C4-2B (cell line): ENCODE results near the gene GGT7.

ENCODE experiments used
- H3K27ac ChIP-seq: fragments of 450-650 bp; 2 replicates; pipeline ENCODE4 v1.5.1; 2017
- CTCF ChIP-seq: fragments of 450-650 bp; conservative IDR thresholded peaks from 2 replicates; pipeline ENCODE4 v1.5.1; 2017; ENCODE audit warnings: mild to moderate bottlenecking
- ZFX ChIP-seq: fragments of 450-650 bp; IDR thresholded peaks from 2 replicates; pipeline ENCODE4 v1.6.1; 2017

The GGT7 gene

GRCh38 chr20:34871966-34872621 is 562 bp downstream of the GGT7 start:
- H3K27ac ChIP-seq: peak overlapping the region; percentile 57
- no peak for TF ChIP-seq ZFX
- TF ChIP-seq CTCF: no peak

- no peak for TF ChIP-seq CTCF
- no peak for TF ChIP-seq ZFX
- H3K27ac ChIP-seq: no peak overlapping the region
Observed at GRCh38 chr20:34871320-34871926, 1.2 kb downstream of the GGT7 start.

- TF ChIP-seq CTCF (no peak), ZFX (no peak)
- H3K27ac ChIP-seq: no peak overlapping the region
Observed at GRCh38 chr20:34864216-34864615, 8.4 kb downstream of the GGT7 start.

- TF ChIP-seq ZFX (no peak), CTCF (no peak)
Observed at GRCh38 chr20:34863421-34863965, 9.2 kb downstream of the GGT7 start.

GRCh38 chr20:34862724-34863123 is 9.9 kb downstream of the GGT7 start:
- TF ChIP-seq ZFX (no peak), CTCF (no peak)
- peak overlapping the region; percentile 8; the same call in 1 of the 2 replicates for H3K27ac ChIP-seq

More at GRCh38 chr20:34863421-34863965, 9.2 kb downstream of the GGT7 start:
- H3K27ac ChIP-seq: no peak overlapping the region; the same call in 1 of the 2 replicates

- TF ChIP-seq CTCF: no peak
- no peak for TF ChIP-seq ZFX
- peak overlapping the region; percentile 38 for H3K27ac ChIP-seq
Observed at GRCh38 chr20:34861386-34862084, 11.1 kb downstream of the GGT7 start.
